ENCODE results near the gene ATRNL1.
A peak's percentile ranks its signal among the peaks of the same experiment; 100 is the strongest.
"Not testable (repeated sequence)": the region's sequence is repeated elsewhere in the genome, so short reads cannot be mapped to it uniquely, and the experiment has no call there.

The ATRNL1 gene

GRCh38 chr10:115744089-115744488 is 650.9 kb downstream of the ATRNL1 start:
- Histone ChIP-seq H3K9ac (ENCODE audit: insufficient read length, low read depth) (no peak overlapping the region), H3K4me3 (ENCODE audit: insufficient read length, low read depth) (no peak overlapping the region), H3K4me1 (ENCODE audit: insufficient read depth, insufficient read length) (no peaks in the 10 kb centered on the region), H3K27me3 (ENCODE audit: insufficient read depth, insufficient read length) (no peaks in the 10 kb centered on the region), H3K36me3 (ENCODE audit: insufficient read depth, insufficient read length, low read length) (no peaks in the 10 kb centered on the region), H3K9me3 (ENCODE audit: insufficient read depth, low read length) (no peaks in the 10 kb centered on the region)
- TF ChIP-seq YY1 (IDR thresholded peaks at IDR 0.05; ENCODE audit: insufficient read depth, insufficient read length) (no peak), ZNF274 (IDR thresholded peaks at IDR 0.05; ENCODE audit: low read depth, low read length) (no peak), SUZ12 (IDR thresholded peaks at IDR 0.05; ENCODE audit: extremely low read depth, insufficient read depth, insufficient read length) (no peak)
- no peak for DNase-seq (ENCODE audit: low read depth, low spot score)

- no peak for TF ChIP-seq YY1 (IDR thresholded peaks at IDR 0.05; ENCODE audit: insufficient read depth, insufficient read length)
- TF ChIP-seq SUZ12 (IDR thresholded peaks at IDR 0.05; ENCODE audit: extremely low read depth, insufficient read depth, insufficient read length) = no peak
- no peak for TF ChIP-seq ZNF274 (IDR thresholded peaks at IDR 0.05; ENCODE audit: low read depth, low read length)
- no peak for DNase-seq (ENCODE audit: low read depth, low spot score)
- no peaks in the 10 kb centered on the region for H3K27me3 ChIP-seq (ENCODE audit: insufficient read depth, insufficient read length)
- H3K36me3 ChIP-seq (ENCODE audit: insufficient read depth, insufficient read length, low read length) = no peaks in the 10 kb centered on the region
- H3K4me3 ChIP-seq (ENCODE audit: insufficient read length, low read depth) = no peak overlapping the region
- no peak overlapping the region for H3K9ac ChIP-seq (ENCODE audit: insufficient read length, low read depth)
- no peaks in the 10 kb centered on the region for H3K9me3 ChIP-seq (ENCODE audit: insufficient read depth, low read length)
- H3K4me1 ChIP-seq (ENCODE audit: insufficient read depth, insufficient read length) = no peaks in the 10 kb centered on the region
Observed at GRCh38 chr10:115745943-115746342, 652.8 kb downstream of the ATRNL1 start.

GRCh38 chr10:115747811-115748210 is 654.6 kb downstream of the ATRNL1 start:
- TF ChIP-seq YY1 (IDR thresholded peaks at IDR 0.05; ENCODE audit: insufficient read depth, insufficient read length) (no peak), ZNF274 (IDR thresholded peaks at IDR 0.05; ENCODE audit: low read depth, low read length) (no peak), SUZ12 (IDR thresholded peaks at IDR 0.05; ENCODE audit: extremely low read depth, insufficient read depth, insufficient read length) (no peak)
- Histone ChIP-seq H3K4me1 (ENCODE audit: insufficient read depth, insufficient read length) (no peaks in the 10 kb centered on the region), H3K9ac (ENCODE audit: insufficient read length, low read depth) (no peak overlapping the region), H3K4me3 (ENCODE audit: insufficient read length, low read depth) (no peak overlapping the region), H3K9me3 (ENCODE audit: insufficient read depth, low read length) (no peaks in the 10 kb centered on the region), H3K36me3 (ENCODE audit: insufficient read depth, insufficient read length, low read length) (no peaks in the 10 kb centered on the region), H3K27me3 (ENCODE audit: insufficient read depth, insufficient read length) (no peaks in the 10 kb centered on the region)
- no peak for DNase-seq (ENCODE audit: low read depth, low spot score)

GRCh38 chr10:115758488-115758887 is 665.3 kb downstream of the ATRNL1 start:
- H3K4me1 ChIP-seq (ENCODE audit: insufficient read depth, insufficient read length); H3K27me3 ChIP-seq (ENCODE audit: insufficient read depth, insufficient read length); H3K36me3 ChIP-seq (ENCODE audit: insufficient read depth, insufficient read length, low read length); H3K9ac ChIP-seq (ENCODE audit: insufficient read length, low read depth); H3K9me3 ChIP-seq (ENCODE audit: insufficient read depth, low read length); H3K4me3 ChIP-seq (ENCODE audit: insufficient read length, low read depth): not testable (repeated sequence)
- DNase-seq (ENCODE audit: low read depth, low spot score) = peak; percentile 18

- DNase-seq (ENCODE audit: low read depth, low spot score) = no peak
- TF ChIP-seq YY1 (IDR thresholded peaks at IDR 0.05; ENCODE audit: insufficient read depth, insufficient read length) = no peak
- TF ChIP-seq SUZ12 (IDR thresholded peaks at IDR 0.05; ENCODE audit: extremely low read depth, insufficient read depth, insufficient read length) = no peak
- no peak for TF ChIP-seq ZNF274 (IDR thresholded peaks at IDR 0.05; ENCODE audit: low read depth, low read length)
- H3K9me3 ChIP-seq (ENCODE audit: insufficient read depth, low read length) = no peaks in the 10 kb centered on the region
- no peaks in the 10 kb centered on the region for H3K36me3 ChIP-seq (ENCODE audit: insufficient read depth, insufficient read length, low read length)
- H3K4me3 ChIP-seq (ENCODE audit: insufficient read length, low read depth) = no peak overlapping the region
- H3K4me1 ChIP-seq (ENCODE audit: insufficient read depth, insufficient read length) = no peaks in the 10 kb centered on the region
- H3K27me3 ChIP-seq (ENCODE audit: insufficient read depth, insufficient read length) = no peaks in the 10 kb centered on the region
- no peak overlapping the region for H3K9ac ChIP-seq (ENCODE audit: insufficient read length, low read depth)
Observed at GRCh38 chr10:115760131-115760530, 667.0 kb downstream of the ATRNL1 start.

- Histone ChIP-seq H3K9me3 (ENCODE audit: insufficient read depth, low read length) (no peaks in the 10 kb centered on the region), H3K27me3 (ENCODE audit: insufficient read depth, insufficient read length) (no peaks in the 10 kb centered on the region), H3K4me1 (ENCODE audit: insufficient read depth, insufficient read length) (no peaks in the 10 kb centered on the region), H3K36me3 (ENCODE audit: insufficient read depth, insufficient read length, low read length) (no peaks in the 10 kb centered on the region), H3K9ac (ENCODE audit: insufficient read length, low read depth) (no peak overlapping the region), H3K4me3 (ENCODE audit: insufficient read length, low read depth) (no peak overlapping the region)
- no peak for DNase-seq (ENCODE audit: low read depth, low spot score)
- TF ChIP-seq ZNF274 (IDR thresholded peaks at IDR 0.05; ENCODE audit: low read depth, low read length) = no peak
- TF ChIP-seq SUZ12 (IDR thresholded peaks at IDR 0.05; ENCODE audit: extremely low read depth, insufficient read depth, insufficient read length) = no peak
- TF ChIP-seq YY1 (IDR thresholded peaks at IDR 0.05; ENCODE audit: insufficient read depth, insufficient read length) = no peak
Observed at GRCh38 chr10:115761166-115761565, 668.0 kb downstream of the ATRNL1 start.

- TF ChIP-seq SUZ12 (IDR thresholded peaks at IDR 0.05; ENCODE audit: extremely low read depth, insufficient read depth, insufficient read length) (no peak), ZNF274 (IDR thresholded peaks at IDR 0.05; ENCODE audit: low read depth, low read length) (no peak), YY1 (IDR thresholded peaks at IDR 0.05; ENCODE audit: insufficient read depth, insufficient read length) (no peak)
- H3K4me3 ChIP-seq (ENCODE audit: insufficient read length, low read depth) = no peak overlapping the region
- H3K36me3 ChIP-seq (ENCODE audit: insufficient read depth, insufficient read length, low read length) = no peaks in the 10 kb centered on the region
- no peaks in the 10 kb centered on the region for H3K27me3 ChIP-seq (ENCODE audit: insufficient read depth, insufficient read length)
- no peak for DNase-seq (ENCODE audit: low read depth, low spot score)
- no peak overlapping the region for H3K9ac ChIP-seq (ENCODE audit: insufficient read length, low read depth)
- no peaks in the 10 kb centered on the region for H3K4me1 ChIP-seq (ENCODE audit: insufficient read depth, insufficient read length)
- H3K9me3 ChIP-seq (ENCODE audit: insufficient read depth, low read length) = no peaks in the 10 kb centered on the region
Observed at GRCh38 chr10:115762029-115762428, 668.9 kb downstream of the ATRNL1 start.

- no peaks in the 10 kb centered on the region for H3K27me3 ChIP-seq (ENCODE audit: insufficient read depth, insufficient read length)
- H3K4me1 ChIP-seq (ENCODE audit: insufficient read depth, insufficient read length) = no peaks in the 10 kb centered on the region
- no peak overlapping the region for H3K4me3 ChIP-seq (ENCODE audit: insufficient read length, low read depth)
- DNase-seq (ENCODE audit: low read depth, low spot score) = no peak
- no peaks in the 10 kb centered on the region for H3K36me3 ChIP-seq (ENCODE audit: insufficient read depth, insufficient read length, low read length)
- H3K9me3 ChIP-seq (ENCODE audit: insufficient read depth, low read length) = no peaks in the 10 kb centered on the region
- no peak for TF ChIP-seq ZNF274 (IDR thresholded peaks at IDR 0.05; ENCODE audit: low read depth, low read length)
- no peak overlapping the region for H3K9ac ChIP-seq (ENCODE audit: insufficient read length, low read depth)
Observed at GRCh38 chr10:115771755-115772154, 678.6 kb downstream of the ATRNL1 start.

All from NT2/D1 (cell line).